ENCODE results near the gene CACNA1B.

CACNA1B gene

GRCh38 chr9:137986268-137987099 is 108.9 kb downstream of the CACNA1B start:
- DNase-seq (ENCODE audit: low spot score) = no peak

GRCh38 chr9:137987244-137988030 is 109.9 kb downstream of the CACNA1B start:
- DNase-seq (ENCODE audit: low spot score) = no peak

GRCh38 chr9:137988051-137988450 is 110.5 kb downstream of the CACNA1B start:
- no peak for DNase-seq (ENCODE audit: low spot score)

- DNase-seq (ENCODE audit: low spot score) = no peak
Measured at GRCh38 chr9:137988701-137989100, 111.1 kb downstream of the CACNA1B start.

GRCh38 chr9:137989156-137989555 is 111.6 kb downstream of the CACNA1B start:
- DNase-seq (ENCODE audit: low spot score) = no peak

GRCh38 chr9:137989999-137990715 is 112.6 kb downstream of the CACNA1B start:
- DNase-seq (ENCODE audit: low spot score) = no peak

GRCh38 chr9:138003485-138004190 is 126.1 kb downstream of the CACNA1B start:
- DNase-seq (ENCODE audit: low spot score) = no peak

- no peak for DNase-seq (ENCODE audit: low spot score)
Measured at GRCh38 chr9:138006576-138007233, 129.1 kb downstream of the CACNA1B start.

GRCh38 chr9:138007566-138007917 is 130.0 kb downstream of the CACNA1B start:
- DNase-seq (ENCODE audit: low spot score) = no peak

- no peak for DNase-seq (ENCODE audit: low spot score)
Measured at GRCh38 chr9:138007918-138008841, 130.6 kb downstream of the CACNA1B start.

- DNase-seq (ENCODE audit: low spot score) = no peak
Measured at GRCh38 chr9:138009016-138009802, 131.6 kb downstream of the CACNA1B start.

GRCh38 chr9:138009803-138010690 is 132.5 kb downstream of the CACNA1B start:
- no peak for DNase-seq (ENCODE audit: low spot score)

- no peak for DNase-seq (ENCODE audit: low spot score)
Measured at GRCh38 chr9:138010861-138011260, 133.3 kb downstream of the CACNA1B start.

GRCh38 chr9:138011951-138012500 is 134.4 kb downstream of the CACNA1B start:
- no peak for DNase-seq (ENCODE audit: low spot score)

GRCh38 chr9:138013273-138013672 is 135.7 kb downstream of the CACNA1B start:
- no peak for DNase-seq (ENCODE audit: low spot score)

GRCh38 chr9:138013836-138014562 is 136.4 kb downstream of the CACNA1B start:
- no peak for DNase-seq (ENCODE audit: low spot score)

- DNase-seq (ENCODE audit: low spot score) = no peak
Measured at GRCh38 chr9:138014563-138014945, 137.0 kb downstream of the CACNA1B start.

Measured in COLO829 (cell line).